Activated CD4-positive, alpha-beta T cell treated with anti-CD3 and anti-CD28 coated beads, Interleukin-10, Interleukin-2, amounts not matched to agents 100 ng/mL and 50 ng/mL, durations not matched to agents 16 hours and 8 hours (primary cell): ENCODE measurements around the gene TFAP2A.

ENCODE experiments used
- DNase-seq: peaks from one replicate; pipeline ENCODE4 v3.0.0-alpha.2; 2020

Gene TFAP2A

DNA sequence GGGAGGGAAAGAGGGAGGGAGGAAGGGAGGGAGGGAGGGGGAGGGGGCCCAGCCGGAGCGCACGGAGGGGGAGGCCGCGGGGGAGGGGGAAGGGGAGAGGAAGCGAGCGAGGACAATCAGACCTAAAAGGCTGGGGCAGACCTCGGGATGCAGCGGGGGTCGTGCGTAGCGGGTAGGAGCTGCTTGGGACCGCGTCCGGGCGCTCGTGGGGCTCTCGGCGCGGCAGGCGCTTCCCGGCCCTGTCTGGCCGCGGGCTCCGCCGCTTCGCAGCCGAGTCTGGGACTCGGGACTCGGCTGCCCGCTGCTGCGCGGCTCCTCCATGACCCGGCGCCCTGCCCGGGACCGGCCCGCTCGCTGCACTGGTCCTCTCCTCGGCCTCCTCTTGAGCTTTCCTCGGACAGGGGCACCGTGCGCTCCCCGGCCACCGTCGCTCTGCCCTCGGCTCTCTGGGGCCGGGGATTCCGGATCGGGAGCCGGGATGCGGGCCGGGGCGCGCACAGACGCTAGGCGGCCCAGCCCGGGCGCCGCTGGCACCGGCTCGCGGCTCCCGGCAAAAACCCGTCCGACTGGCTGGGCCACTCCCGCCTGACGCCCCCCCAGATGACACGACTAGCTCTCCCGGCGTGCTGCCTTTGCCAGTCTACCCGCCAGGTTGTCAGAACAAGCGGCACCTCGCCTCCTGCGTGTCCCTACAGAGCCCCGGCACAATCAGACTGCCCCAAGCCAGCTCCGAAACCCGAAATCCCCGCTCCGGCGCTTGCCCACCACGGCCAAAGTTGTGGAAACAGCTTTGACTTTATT, 2.2 kb downstream of the TFAP2A start:
- no peak for DNase-seq

DNA sequence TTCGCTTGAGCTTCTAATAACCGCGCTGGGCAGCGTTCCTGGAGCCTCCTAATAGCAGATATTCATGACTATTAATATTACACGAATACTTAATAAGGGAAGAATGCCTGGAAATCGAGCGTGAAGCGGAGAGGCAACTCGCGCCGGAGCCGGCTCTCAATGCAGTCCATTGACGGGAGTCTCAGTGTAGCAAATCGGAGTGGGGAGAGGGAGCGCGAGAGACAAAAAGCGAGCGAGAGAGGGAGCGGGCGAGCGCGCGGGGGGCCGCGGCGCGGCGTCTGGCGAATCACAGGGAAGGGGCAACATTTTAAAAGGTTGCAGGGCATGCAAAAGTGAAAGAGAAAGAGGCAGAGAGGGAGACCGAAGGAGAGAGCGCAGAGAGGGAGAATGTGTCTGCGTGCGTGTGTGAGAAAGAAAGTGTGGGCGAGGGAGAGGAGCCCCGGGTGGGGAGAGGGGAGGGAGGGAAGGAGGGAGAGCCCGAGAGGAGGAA, 2.9 kb downstream of the TFAP2A start:
- peak; percentile 56 for DNase-seq

DNA sequence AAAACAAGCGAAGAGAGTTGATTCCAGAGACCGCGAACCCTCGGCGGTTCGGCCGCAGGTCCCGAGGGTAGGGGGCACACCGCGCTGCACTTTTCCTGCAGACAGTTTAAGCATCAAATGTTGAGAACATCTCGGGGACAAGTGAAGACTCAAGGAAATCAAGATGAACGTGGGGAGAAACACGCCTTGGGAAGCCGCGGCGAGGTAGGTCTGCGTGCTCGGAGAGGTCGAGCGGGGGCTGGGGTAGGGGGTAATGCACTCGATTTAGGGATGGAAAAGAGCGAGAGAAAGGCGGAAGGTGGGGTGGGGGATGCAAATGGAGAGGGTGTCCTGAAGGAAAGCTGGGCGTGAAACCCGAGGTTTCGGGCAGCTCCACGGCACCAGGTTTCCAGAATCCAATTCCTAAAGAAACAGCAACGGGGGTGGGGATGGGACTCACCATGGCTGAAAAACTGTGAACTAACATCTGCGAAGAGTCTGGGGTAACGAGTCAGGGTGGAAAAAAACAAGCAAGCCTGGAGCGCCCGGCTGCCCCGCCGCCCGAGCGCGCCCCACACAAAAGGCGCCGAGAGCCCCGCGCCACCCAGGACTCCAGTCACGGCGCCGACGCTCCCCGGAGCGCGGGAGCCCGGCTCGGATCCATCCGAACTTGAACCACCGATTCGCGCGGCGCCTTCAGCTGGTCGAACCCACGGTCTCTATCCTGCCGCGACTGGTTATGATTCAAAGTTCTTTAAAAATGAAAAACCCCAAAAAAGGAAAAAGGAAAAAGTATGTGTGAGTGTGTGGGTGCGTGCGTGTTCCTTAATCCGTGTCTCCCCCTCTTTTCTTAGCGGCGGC, 3.5 kb downstream of the TFAP2A start:
- DNase-seq, result no peak

DNA sequence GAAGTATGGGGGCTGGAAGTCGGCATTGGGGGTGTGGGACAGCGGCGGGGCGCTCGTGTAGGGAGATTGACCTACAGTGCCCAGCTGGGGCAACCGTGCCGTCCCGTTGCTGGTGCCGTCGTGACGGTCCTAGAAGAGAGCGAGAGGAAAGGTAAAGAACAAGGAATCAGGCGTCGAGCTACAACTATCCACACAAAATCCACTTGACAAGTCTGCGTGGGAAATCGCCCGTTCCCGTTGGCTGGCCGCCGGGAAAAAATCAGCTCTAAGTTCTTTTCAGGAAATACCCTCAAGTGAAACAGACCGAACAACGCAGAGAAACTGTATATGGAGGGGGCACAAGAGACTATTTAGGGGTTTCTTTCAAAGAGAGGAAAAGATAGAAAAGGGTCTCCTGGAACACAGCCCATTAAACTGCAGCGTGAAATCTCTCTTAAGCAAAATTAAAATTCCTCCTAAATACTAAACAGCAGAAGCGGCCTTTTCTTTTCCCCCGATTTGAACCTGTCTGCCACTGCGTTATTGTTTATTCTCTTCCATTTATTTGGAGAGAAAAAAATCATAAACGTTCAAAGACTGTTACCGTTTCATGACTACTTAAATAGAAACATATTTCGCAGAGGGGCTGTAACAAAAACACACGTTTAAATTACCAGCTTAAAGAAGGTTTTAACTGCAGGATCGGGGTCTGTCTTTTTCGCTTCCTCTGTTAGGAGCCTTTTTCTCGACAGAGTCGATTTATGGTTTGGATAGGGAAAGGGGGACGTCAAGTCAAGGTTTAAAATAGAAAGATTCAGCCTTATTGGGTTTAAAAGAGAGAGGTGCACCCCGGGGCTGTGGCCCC, 4.4 kb downstream of the TFAP2A start:
- DNase-seq, result no peak

DNA sequence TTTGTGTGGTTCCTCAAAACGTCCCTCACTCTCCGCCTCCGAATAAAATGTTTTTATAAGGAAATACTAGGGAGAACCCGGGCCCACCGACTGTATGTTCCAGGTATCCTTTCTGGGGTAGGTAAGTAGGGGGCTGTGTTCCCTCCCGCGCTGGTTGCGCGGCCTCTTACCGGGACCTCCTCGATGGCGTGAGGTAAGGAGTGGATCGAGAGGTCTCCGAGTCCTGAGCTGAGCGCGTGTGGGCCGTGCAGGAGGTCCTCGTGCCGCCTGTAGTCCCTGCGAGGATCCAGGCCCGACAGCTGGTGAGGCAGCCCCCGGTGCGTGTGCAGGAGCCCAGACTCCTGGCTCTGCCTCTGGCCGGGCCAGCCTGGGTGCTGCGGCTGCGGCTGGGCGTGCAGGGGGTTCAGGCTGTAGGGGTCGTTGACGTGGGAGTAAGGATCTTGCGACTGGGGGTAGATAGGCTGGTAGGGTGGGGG, 5.1 kb downstream of the TFAP2A start:
- no peak for DNase-seq

DNA sequence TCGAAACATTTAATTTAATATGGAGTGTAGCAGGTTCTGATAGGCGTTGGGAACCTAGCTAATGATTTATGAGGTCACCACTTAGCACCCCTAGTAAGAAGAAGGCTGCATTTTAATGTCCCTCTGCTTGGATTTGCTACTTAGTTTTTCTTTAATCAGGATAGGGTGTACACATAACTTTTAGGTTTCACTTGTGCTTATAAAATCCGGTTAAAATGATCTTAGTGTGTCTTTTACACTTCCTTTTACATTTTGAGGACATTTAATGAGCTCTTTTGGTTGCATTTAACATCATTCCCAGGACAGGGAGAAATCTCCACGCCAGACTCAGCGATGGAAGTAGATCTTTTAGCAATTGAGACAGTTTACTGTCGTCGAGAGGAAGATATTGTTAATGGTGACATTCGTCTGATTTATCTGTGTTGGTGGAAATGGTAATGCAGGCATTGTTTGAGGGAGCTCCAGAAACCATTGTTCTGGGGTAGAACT, 5.6 kb downstream of the TFAP2A start:
- DNase-seq, result no peak

DNA sequence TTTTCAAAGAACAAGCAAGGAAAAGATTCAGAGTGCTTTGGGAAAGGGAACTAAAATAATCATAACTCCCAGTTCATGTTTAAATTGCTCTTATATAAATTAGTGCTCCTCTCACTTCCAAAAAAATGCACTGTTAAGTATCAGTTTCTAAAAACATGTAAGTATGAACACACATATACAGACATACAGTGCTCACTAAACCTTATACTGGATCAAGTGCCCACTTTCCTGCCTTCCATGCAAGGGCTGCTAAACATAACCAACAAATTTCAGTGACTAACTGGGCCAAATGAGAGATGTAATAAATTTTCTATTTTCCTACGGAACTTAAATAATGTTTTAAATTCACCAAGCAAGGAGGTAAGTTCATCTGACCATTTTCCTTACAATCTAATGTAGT, 6.4 kb downstream of the TFAP2A start:
- DNase-seq, result no peak

DNA sequence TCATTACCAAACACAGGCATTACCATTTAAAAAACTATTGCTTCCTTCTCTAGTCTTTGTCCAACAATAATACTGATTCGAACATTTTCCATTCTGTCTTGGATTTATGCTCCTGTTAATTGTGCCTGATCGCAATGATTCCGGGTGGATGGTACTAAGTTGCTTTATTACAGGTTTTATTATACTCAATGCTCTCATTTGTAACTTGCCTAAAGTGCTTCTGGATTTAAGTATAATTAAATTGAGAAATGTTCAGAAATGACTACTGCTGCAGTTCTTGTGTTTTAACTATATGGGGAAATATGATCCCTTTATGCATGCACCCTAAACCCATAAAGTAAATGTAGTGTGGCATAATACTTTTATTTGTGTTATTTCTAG, 7.2 kb downstream of the TFAP2A start:
- no peak for DNase-seq

DNA sequence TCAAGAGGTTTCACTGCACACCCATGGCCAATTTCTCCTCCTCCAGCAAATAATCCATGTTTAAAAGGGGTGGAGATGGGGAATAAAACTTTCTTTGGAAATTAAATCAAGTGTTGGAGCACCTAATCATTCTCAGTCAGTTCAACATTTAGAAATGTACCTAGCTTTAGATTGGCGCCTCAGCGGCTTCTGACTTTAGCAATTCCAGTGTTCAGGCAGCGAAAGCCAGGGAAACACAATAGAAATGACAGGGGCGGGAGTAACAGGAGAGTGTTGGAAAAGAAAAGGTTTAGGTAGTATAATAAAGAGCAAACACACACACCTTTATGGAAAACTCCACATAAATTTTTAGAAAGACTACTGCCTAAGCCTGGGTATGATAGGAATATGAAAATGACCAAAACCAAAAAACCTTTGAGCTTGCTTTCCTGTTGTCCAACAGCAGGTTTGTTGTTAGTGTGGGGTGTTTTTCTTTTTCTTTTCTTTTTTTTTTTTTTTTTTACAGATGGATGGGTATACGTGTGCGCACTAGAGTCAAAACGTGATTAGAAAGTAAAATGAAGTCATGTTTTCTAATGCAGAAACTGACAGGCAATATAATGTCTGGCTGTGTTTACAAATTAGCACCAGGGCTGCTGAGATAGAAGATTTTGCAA, 7.7 kb downstream of the TFAP2A start:
- DNase-seq, result no peak

DNA sequence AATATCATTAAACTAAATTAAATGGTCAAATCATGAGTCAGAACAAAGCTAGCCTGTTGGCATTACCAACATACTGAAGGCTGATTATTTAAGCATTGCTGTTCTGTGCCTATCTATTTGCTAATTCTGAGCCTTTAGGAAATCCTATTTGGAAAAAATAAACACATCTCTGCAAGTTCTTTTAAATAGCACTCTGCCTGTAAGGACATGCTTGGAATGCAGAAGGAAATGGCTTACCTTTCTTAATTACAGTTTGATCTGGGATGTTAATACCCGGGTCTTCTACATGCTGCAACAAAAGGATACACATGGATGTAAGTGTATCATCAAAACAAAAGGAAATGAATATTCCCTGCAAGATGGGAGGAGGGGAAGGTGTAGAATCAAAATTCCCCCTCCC, 8.3 kb downstream of the TFAP2A start:
- no peak for DNase-seq

DNA sequence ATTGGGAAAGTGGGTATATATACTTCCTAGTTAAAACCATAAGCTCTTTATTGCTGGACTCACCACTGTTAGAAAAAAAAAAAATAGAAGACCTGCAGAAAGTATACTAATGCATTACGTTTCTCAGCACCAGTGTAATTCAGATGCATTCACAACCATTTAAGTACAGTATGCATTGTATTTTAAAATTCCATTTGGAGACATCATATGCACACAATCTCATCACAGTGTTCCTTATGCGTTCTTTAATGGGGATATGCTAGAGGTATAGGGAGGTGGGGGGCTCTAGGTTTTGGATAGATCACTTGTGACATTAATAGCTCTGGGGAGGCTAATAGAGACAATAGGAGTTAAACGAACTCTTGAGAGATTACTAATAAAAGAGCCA, 9.4 kb downstream of the TFAP2A start:
- DNase-seq, result no peak

DNA sequence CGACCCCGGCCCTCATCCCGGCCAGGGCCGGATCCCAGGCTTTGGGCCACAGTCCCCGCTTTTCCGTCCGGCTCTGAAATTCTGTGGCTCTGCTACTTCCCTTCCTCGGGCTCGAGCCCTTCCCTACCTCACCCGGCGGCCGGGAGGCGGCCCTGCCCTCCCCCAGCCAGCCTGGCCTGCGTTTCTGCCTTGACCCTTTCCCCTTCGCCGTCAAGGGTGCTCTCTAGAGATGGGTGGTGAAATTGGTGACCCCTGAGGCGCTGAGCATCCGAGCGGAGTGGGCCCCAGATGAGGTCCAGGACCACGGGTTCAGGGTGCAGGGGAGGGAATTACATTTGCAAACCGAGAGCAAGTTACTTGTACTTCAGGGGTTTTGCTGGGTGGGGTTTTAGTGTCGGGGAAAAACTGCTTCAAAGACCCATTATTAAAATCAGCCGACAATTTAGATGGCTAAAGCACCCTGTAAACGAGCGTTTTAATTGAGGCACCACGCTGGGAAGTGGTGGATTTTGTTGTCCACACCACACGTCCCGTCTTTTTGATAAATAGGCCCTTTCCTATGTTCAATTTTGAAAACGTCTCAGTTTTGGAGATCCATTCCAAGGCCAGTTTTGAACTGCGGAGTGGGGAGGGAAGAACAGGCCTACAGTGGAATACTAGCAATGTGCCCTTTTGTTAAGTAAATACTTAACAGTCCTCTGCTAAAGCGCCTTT, 9.9 kb downstream of the TFAP2A start:
- no peak for DNase-seq

DNA sequence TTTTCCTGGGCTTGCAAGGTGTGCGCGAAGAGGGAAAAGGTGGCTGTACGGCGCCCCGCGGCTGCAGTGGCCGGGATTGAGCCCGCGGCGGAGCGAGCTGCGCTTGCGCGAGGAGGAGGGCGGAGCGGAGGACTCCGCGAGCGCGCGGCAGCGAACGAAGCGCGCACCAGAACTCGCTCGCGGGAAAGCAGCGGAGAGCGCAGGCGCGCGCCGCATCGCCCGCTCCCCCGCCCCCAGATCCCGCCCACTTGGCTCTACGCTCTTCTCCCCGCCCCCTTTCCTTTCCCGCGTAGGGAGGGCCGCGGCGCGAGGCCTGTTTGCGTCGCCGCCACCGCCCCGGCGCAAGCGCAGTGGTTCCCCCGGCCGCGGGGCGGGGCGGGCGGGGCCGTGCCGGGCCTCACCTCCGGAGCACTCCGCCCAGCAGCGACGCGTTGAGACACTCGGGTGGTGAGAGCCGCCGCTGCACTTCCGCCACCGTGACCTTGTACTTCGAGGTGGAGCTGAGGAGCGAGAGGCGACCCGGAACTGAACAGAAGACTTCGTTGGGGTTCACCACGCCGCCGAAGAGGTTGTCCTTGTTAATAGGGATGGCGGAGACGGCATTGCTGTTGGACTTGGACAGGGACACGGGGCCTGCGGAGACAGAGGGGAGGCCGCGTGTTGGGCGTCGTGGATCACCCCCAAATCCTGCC, 10.6 kb downstream of the TFAP2A start:
- peak; percentile 96 for DNase-seq

DNA sequence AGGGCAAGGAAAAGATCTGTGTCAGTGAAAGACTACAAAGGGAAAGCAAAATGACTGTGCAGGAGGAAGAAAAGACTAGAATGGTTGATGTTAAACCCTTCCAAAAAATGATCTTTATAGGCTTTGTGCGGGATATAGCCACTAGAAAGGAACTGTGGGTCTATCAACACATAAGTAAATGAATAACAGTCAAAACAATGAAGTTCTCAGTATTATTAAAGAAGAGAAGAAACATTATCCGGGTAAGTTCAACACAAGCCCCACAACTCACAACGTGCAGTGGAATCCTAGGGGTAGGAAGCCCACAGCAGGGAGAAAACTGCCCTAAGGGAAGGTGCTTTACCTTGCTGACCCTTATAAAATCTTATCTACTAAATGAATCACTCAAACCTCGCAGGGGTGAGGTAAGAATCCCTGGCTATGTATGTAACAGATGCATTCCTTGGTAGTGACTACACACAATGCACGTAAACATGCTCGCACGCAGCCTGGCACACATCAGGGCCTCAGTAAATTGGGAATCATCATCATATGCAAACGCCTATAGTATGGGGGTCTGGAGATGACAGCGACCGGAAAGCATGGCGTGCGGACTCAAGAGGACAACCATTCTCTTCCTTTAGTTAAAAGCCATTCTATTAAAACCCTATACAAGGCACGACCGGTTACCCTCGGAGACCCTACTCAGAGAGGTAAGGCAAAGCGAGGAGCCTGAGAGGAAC, 11.3 kb downstream of the TFAP2A start:
- peak; percentile 15 for DNase-seq

DNA sequence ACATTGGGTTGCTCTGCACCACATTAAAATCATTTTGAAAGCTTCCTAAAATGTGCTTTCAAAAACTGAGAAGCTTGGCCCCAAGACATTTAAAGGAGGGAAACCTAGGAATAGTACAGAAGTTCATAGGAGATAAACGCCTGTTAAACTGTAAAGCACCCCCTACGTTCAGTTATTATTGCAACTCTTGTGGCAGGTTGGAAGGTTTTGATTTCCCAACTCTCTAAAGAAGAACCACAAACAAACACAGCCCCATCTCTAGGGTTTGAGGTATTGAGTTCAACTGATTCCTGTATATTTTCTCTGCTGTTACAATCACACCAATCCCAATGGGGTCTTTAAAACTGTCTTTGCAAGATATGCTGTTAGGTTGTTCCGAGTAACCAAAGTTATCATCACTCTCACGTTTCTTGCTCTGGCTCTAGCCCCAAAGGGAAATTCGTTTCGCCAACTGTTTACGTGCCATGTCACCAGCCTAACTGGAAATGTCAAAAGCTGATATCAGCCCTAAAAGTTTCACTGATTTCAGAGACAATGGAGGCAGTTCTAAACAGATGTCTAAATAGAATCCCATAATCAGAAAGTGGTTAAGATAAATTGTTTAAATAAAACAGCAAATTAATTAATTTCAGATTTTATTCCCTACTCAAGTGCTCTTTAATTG, 12.1 kb downstream of the TFAP2A start:
- no peak for DNase-seq

DNA sequence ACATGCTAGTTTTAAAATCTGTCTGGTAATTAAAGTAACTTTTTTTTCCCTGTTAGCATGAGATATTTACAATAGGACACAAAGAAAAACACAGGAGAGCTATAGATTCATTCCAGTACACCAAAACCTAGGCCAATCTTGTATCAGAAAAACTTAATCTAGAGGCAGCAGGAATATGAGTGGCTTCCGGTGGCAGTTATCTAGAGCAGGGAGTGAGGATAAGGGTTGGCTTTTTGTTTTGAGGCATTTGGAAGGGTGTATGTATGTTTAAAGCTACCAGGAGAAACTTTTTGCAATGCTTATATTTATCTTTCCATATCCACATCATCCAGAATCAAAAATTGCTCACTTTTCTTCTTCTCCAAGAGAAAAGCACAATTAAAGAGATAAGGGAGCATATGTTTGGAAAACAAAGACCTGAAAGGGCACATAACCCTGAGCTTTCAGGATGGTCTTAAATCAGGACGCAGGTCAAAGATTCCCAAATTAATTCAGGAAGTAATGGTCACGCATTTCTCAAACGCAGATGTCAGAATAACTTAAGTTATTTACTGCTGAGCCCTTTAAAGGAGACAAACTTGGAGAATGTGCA, 13.1 kb downstream of the TFAP2A start:
- DNase-seq, result no peak

DNA sequence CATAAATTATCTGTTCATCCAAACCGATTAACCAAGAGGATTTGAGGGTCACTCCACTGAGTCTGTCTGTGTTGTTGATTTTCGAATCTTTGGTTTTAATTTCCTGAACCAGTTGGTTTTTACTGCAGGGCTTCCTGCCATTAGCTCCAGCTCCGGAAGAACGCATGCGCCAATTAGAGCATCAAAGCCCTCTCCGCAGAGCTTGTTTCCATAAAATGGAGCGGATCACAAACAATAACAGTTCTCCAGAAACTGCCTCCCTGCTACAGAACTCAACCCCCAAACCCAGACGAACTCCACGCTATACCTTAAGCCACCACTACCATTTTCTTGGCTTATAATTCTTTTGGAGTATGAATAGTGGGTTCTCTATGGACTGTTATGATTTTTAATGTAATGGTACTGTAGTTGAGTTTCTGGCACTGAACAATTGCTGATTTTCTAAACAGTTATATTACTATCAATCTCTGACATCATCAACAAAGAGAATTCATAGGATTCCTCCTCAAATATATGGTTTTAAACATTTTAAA, 13.8 kb downstream of the TFAP2A start:
- no peak for DNase-seq

DNA sequence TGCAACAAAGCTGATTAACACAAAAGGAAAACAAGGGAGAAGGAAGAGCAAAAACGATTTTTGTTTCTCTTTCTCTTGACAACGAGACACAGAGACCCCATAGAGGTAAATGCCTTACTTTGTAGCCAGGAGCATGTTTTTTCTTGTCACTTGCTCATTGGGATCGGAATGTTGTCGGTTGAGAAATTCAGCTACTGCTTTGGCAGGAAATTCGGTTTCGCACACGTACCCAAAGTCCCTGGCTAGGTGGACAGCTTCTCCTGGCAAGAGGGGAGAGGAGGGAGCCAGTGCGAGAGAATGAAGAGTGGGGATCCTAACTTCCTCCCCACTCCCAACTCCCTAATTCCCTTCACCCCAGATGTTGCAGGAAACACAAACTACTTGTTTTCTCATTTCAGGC, 14.5 kb downstream of the TFAP2A start:
- no peak for DNase-seq

DNA sequence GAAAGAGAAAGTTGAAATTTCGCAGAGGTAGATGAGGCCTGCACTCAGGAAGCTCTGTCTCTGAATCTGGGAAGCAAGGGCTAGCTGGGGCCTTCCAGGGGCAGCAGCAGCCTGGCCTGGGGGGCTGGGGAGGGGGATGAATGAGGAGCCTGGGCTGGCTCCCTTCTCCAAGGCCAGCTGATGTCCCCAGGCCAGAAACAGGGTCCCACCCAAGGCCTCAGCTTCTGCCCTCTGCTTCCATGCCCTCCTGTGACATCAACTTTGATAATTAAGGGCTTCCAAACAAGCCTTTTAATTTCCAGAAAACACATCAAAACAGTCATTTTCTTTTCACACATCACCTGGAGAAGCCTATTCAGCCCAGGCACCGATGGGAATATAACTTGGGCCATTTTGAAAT, 15.4 kb downstream of the TFAP2A start:
- no peak for DNase-seq
